ENCODE data around the gene TXNDC11. TPM values are rescaled to one million over a fixed set of nuclear protein-coding genes. Genes with fewer than 3 reads are reported as not detected.

The TXNDC11 gene
- total RNA-seq, 1 donor from 2014 or later, result 86.5 TPM

- no peaks in the 10 kb centered on the region for H3K27me3 ChIP-seq
- peaks cover 61 to 90% of the 10 kb centered on the region in 2 donors for H3K36me3 ChIP-seq
- intact Hi-C loops (cut with DNase I), result no loop called here
- no peak overlapping the region for H3K27ac ChIP-seq
- H3K4me1 ChIP-seq, result peaks cover 0 to 9% of the 10 kb centered on the region in 2 donors
- no peak for DNase-seq (ENCODE audit: low spot score in 2 of 2)
- H3K9me3 ChIP-seq, result no peaks in the 10 kb centered on the region
- TF ChIP-seq CTCF (IDR thresholded peaks at IDR 0.05), result no peak
- no peak overlapping the region for H3K4me3 ChIP-seq
Observed at GRCh38 chr16:11756248-11756647, 13.6 kb upstream of the TXNDC11 start.

GRCh38 chr16:11755022-11755760 lies 12.5 kb upstream of the TXNDC11 start:
- Histone ChIP-seq H3K27ac (no peak overlapping the region), H3K36me3 (peaks cover 67 to 90% of the 10 kb centered on the region in 2 donors), H3K27me3 (no peaks in the 10 kb centered on the region), H3K4me3 (no peak overlapping the region), H3K9me3 (no peaks in the 10 kb centered on the region), H3K4me1 (peaks cover 0 to 9% of the 10 kb centered on the region in 2 donors)
- intact Hi-C loops (cut with DNase I), result no loop called here
- TF ChIP-seq CTCF (IDR thresholded peaks at IDR 0.05), result no peak
- DNase-seq (ENCODE audit: low spot score in 2 of 2), result no peak

GRCh38 chr16:11752856-11753255 lies 10.2 kb upstream of the TXNDC11 start:
- Histone ChIP-seq H3K4me3 (no peak overlapping the region), H3K9me3 (no peaks in the 10 kb centered on the region), H3K27me3 (no peaks in the 10 kb centered on the region), H3K4me1 (no peaks in the 10 kb centered on the region), H3K27ac (no peak overlapping the region), H3K36me3 (peaks cover 65 to 88% of the 10 kb centered on the region in 2 donors)
- DNase-seq (ENCODE audit: low spot score in 2 of 2), result no peak
- intact Hi-C loops (cut with DNase I), result no loop called here
- no peak for TF ChIP-seq CTCF (IDR thresholded peaks at IDR 0.05)

GRCh38 chr16:11750056-11750455 lies 7.4 kb upstream of the TXNDC11 start:
- intact Hi-C loops (cut with DNase I), result no loop called here
- no peaks in the 10 kb centered on the region for H3K27me3 ChIP-seq
- no peaks in the 10 kb centered on the region for H3K9me3 ChIP-seq
- peaks cover 44 to 62% of the 10 kb centered on the region in 2 donors for H3K36me3 ChIP-seq
- H3K4me1 ChIP-seq, result no peaks in the 10 kb centered on the region
- no peak for DNase-seq (ENCODE audit: low spot score in 2 of 2)
- no peak overlapping the region for H3K4me3 ChIP-seq
- no peak overlapping the region for H3K27ac ChIP-seq
- TF ChIP-seq CTCF (IDR thresholded peaks at IDR 0.05), result no peak

- DNase-seq (ENCODE audit: low spot score in 2 of 2), result no peak
- no peaks in the 10 kb centered on the region for H3K27me3 ChIP-seq
- H3K36me3 ChIP-seq, result peaks cover 35 to 48% of the 10 kb centered on the region in 2 donors
- no peaks in the 10 kb centered on the region for H3K9me3 ChIP-seq
- H3K4me1 ChIP-seq, result no peaks in the 10 kb centered on the region
- no peak overlapping the region for H3K4me3 ChIP-seq
- H3K27ac ChIP-seq, result no peak overlapping the region
- no peak for TF ChIP-seq CTCF (IDR thresholded peaks at IDR 0.05)
- intact Hi-C loops (cut with DNase I), result loop anchor here (10.0 kb wide), 1 partner anchor 804 kb away; the partner anchor contains the start of genes CLEC16A and DEXI
Observed at GRCh38 chr16:11748404-11749254, 6.0 kb upstream of the TXNDC11 start.

Measured in ascending aorta (tissue), 2 donors.